IPS-20b (cell line): ENCODE results near the gene PUSL1.

Experiments
- H3K27ac ChIP-seq: one replicate; pipeline ENCODE4 v1.5.1; 2013; ENCODE audit warnings: low read length
- H3K27me3 ChIP-seq: 2 replicates; pipeline ENCODE4 v1.6.1; 2013; ENCODE audit warnings: mild to moderate bottlenecking, low read length, inconsistent platforms; ENCODE audit not compliant: insufficient read depth
- H3K36me3 ChIP-seq: 2 replicates; pipeline ENCODE4 v1.6.1; 2013; ENCODE audit warnings: low read depth, mild to moderate bottlenecking, inconsistent platforms, low read length, moderate library complexity; ENCODE audit not compliant: insufficient read depth
- H3K4me1 ChIP-seq: 2 replicates; pipeline ENCODE4 v1.6.1; 2013; ENCODE audit warnings: mild to moderate bottlenecking, control low read depth, inconsistent platforms, low read length, moderate library complexity; ENCODE audit not compliant: insufficient read depth
- H3K4me3 ChIP-seq: 2 replicates; pipeline ENCODE4 v1.5.1; 2013; ENCODE audit warnings: mild to moderate bottlenecking, low read length, inconsistent platforms
- H3K9ac ChIP-seq: 2 replicates; pipeline ENCODE4 v1.6.1; 2013; ENCODE audit warnings: low read depth, mild to moderate bottlenecking, inconsistent platforms, low read length, moderate library complexity
- H3K9me3 ChIP-seq: 2 replicates; pipeline ENCODE4 v1.6.1; 2013; ENCODE audit warnings: mild to moderate bottlenecking, low read depth, low read length, inconsistent platforms; ENCODE audit not compliant: insufficient read depth

The PUSL1 gene

GRCh38 chr1:1332774-1333480 is 24.5 kb downstream of the PUSL1 start:
- no peaks in the 10 kb centered on the region for H3K4me1 ChIP-seq
- no peak overlapping the region for H3K4me3 ChIP-seq
- 0 out of 2 replicates have a peak, but pooled peaks cover 5% of the 10 kb centered on the region for H3K36me3 ChIP-seq
- no peak overlapping the region for H3K9ac ChIP-seq
- no peaks in the 10 kb centered on the region for H3K9me3 ChIP-seq
- H3K27ac ChIP-seq: no peak overlapping the region
- H3K27me3 ChIP-seq: no peaks in the 10 kb centered on the region

- Histone ChIP-seq H3K27ac (no peak overlapping the region), H3K4me1 (no peaks in the 10 kb centered on the region), H3K27me3 (no peaks in the 10 kb centered on the region), H3K4me3 (no peak overlapping the region), H3K9me3 (no peaks in the 10 kb centered on the region), H3K9ac (no peak overlapping the region), H3K36me3 (0 out of 2 replicates have a peak, but pooled peaks cover 5% of the 10 kb centered on the region)
Observed at GRCh38 chr1:1333551-1334241, 25.3 kb downstream of the PUSL1 start.

GRCh38 chr1:1334835-1335234 is 26.4 kb downstream of the PUSL1 start:
- H3K4me1 ChIP-seq: no peaks in the 10 kb centered on the region
- no peak overlapping the region for H3K4me3 ChIP-seq
- no peaks in the 10 kb centered on the region for H3K27me3 ChIP-seq
- H3K9ac ChIP-seq: no peak overlapping the region
- H3K9me3 ChIP-seq: no peaks in the 10 kb centered on the region
- H3K36me3 ChIP-seq: 0 out of 2 replicates have a peak, but pooled peaks cover 5% of the 10 kb centered on the region
- H3K27ac ChIP-seq: no peak overlapping the region

GRCh38 chr1:1335283-1335682 is 26.9 kb downstream of the PUSL1 start:
- Histone ChIP-seq H3K27ac (no peak overlapping the region), H3K27me3 (no peaks in the 10 kb centered on the region), H3K9ac (no peak overlapping the region), H3K4me1 (no peaks in the 10 kb centered on the region), H3K4me3 (no peak overlapping the region), H3K36me3 (0 out of 2 replicates have a peak, but pooled peaks cover 8% of the 10 kb centered on the region), H3K9me3 (no peaks in the 10 kb centered on the region)

- Histone ChIP-seq H3K4me1 (no peaks in the 10 kb centered on the region), H3K9ac (no peak overlapping the region), H3K36me3 (peaks cover 13% of the 10 kb centered on the region), H3K27ac (no peak overlapping the region), H3K9me3 (no peaks in the 10 kb centered on the region), H3K4me3 (no peak overlapping the region), H3K27me3 (no peaks in the 10 kb centered on the region)
Observed at GRCh38 chr1:1335792-1336248, 27.4 kb downstream of the PUSL1 start.

- H3K9ac ChIP-seq: no peak overlapping the region
- no peaks in the 10 kb centered on the region for H3K9me3 ChIP-seq
- no peak overlapping the region for H3K4me3 ChIP-seq
- H3K27ac ChIP-seq: no peak overlapping the region
- H3K27me3 ChIP-seq: no peaks in the 10 kb centered on the region
- H3K4me1 ChIP-seq: no peaks in the 10 kb centered on the region
- H3K36me3 ChIP-seq: peaks cover 19% of the 10 kb centered on the region
Observed at GRCh38 chr1:1336446-1336845, 28.0 kb downstream of the PUSL1 start.

- no peak overlapping the region for H3K27ac ChIP-seq
- no peak overlapping the region for H3K4me3 ChIP-seq
- no peaks in the 10 kb centered on the region for H3K4me1 ChIP-seq
- peaks cover 20% of the 10 kb centered on the region for H3K36me3 ChIP-seq
- H3K9ac ChIP-seq: no peak overlapping the region
- no peaks in the 10 kb centered on the region for H3K9me3 ChIP-seq
- no peaks in the 10 kb centered on the region for H3K27me3 ChIP-seq
Observed at GRCh38 chr1:1336931-1337792, 28.8 kb downstream of the PUSL1 start.

- Histone ChIP-seq H3K4me3 (no peak overlapping the region), H3K9ac (no peak overlapping the region), H3K4me1 (no peaks in the 10 kb centered on the region)
Observed at GRCh38 chr1:1337793-1338147, 29.4 kb downstream of the PUSL1 start.

GRCh38 chr1:1338278-1338677 is 29.9 kb downstream of the PUSL1 start:
- Histone ChIP-seq H3K27ac (no peak overlapping the region), H3K27me3 (no peaks in the 10 kb centered on the region), H3K36me3 (peaks cover 20% of the 10 kb centered on the region), H3K4me3 (no peak overlapping the region), H3K9ac (no peak overlapping the region), H3K9me3 (no peaks in the 10 kb centered on the region), H3K4me1 (no peaks in the 10 kb centered on the region)

More at GRCh38 chr1:1337793-1338147, 29.4 kb downstream of the PUSL1 start:
- H3K27me3 ChIP-seq: no peaks in the 10 kb centered on the region
- H3K27ac ChIP-seq: no peak overlapping the region
- no peaks in the 10 kb centered on the region for H3K9me3 ChIP-seq
- H3K36me3 ChIP-seq: peaks cover 20% of the 10 kb centered on the region

- Histone ChIP-seq H3K4me3 (no peak overlapping the region), H3K9ac (no peak overlapping the region), H3K9me3 (no peaks in the 10 kb centered on the region), H3K36me3 (peaks cover 20% of the 10 kb centered on the region), H3K27ac (no peak overlapping the region), H3K4me1 (no peaks in the 10 kb centered on the region), H3K27me3 (no peaks in the 10 kb centered on the region)
Observed at GRCh38 chr1:1340185-1340584, 31.8 kb downstream of the PUSL1 start.

GRCh38 chr1:1340791-1341548 is 32.6 kb downstream of the PUSL1 start:
- H3K4me1 ChIP-seq: no peaks in the 10 kb centered on the region
- peaks cover 20% of the 10 kb centered on the region for H3K36me3 ChIP-seq
- no peaks in the 10 kb centered on the region for H3K9me3 ChIP-seq
- no peak overlapping the region for H3K4me3 ChIP-seq
- no peaks in the 10 kb centered on the region for H3K27me3 ChIP-seq
- H3K27ac ChIP-seq: no peak overlapping the region
- H3K9ac ChIP-seq: no peak overlapping the region
